OCI-LY1 (cell line): Measurements from ENCODE around the gene PERCC1.

Source experiments
- H2AFZ ChIP-seq: fragments of 200-600 bp; sonication (generic), shearing (Covaris generic); 2 replicates; pipeline ENCODE4 v1.6.0; 2014; ENCODE audit warnings: antibody characterized with exemption, mild to moderate bottlenecking, low read length
- H3F3A ChIP-seq: fragments of 200-600 bp; sonication (generic), shearing (Covaris generic); 2 replicates; pipeline ENCODE4 v1.6.0; 2014; ENCODE audit warnings: mild to moderate bottlenecking, antibody characterized with exemption, low read length, moderate library complexity; ENCODE audit not compliant: insufficient read depth
- H3K27ac ChIP-seq: fragments of 200-600 bp; sonication (generic); 2 replicates; pipeline ENCODE4 v1.5.1; 2014; ENCODE audit warnings: low read length, mixed run types, mild to moderate bottlenecking, low read depth; ENCODE audit not compliant: poor library complexity, severe bottlenecking
- H3K27me3 ChIP-seq: fragments of 200-600 bp; sonication (generic); 2 replicates; pipeline ENCODE4 v1.6.0; 2014; ENCODE audit warnings: antibody characterized with exemption, mild to moderate bottlenecking, low read length, moderate library complexity; ENCODE audit not compliant: insufficient read depth
- H3K36me3 ChIP-seq: fragments of 200-600 bp; sonication (generic); 2 replicates; pipeline ENCODE4 v1.6.1; 2014; ENCODE audit warnings: mild to moderate bottlenecking, antibody characterized with exemption, low read length, moderate library complexity, mixed read lengths; ENCODE audit not compliant: insufficient read depth
- H3K4me1 ChIP-seq: fragments of 200-600 bp; sonication (generic); 2 replicates; pipeline ENCODE4 v1.5.1; 2014; ENCODE audit warnings: mild to moderate bottlenecking, low read length, moderate library complexity; ENCODE audit not compliant: insufficient read depth, severe bottlenecking
- H3K4me2 ChIP-seq: fragments of 200-600 bp; sonication (generic), shearing (Covaris generic); 2 replicates; pipeline ENCODE4 v1.6.1; 2014; ENCODE audit warnings: low read length
- H3K4me3 ChIP-seq: fragments of 200-600 bp; sonication (generic); 2 replicates; pipeline ENCODE4 v1.5.1; 2014; ENCODE audit warnings: low read length, low read depth, mild to moderate bottlenecking, mixed read lengths; ENCODE audit not compliant: poor library complexity, severe bottlenecking
- H3K79me2 ChIP-seq: fragments of 200-600 bp; shearing (Covaris generic); 2 replicates; pipeline ENCODE4 v1.6.1; 2016; ENCODE audit warnings: mixed run types, low read length, mixed read lengths; ENCODE audit not compliant: insufficient read depth
- H3K9ac ChIP-seq: fragments of 200-600 bp; sonication (generic), shearing (Covaris generic); 2 replicates; pipeline ENCODE4 v1.6.1; 2014; ENCODE audit warnings: mild to moderate bottlenecking, low read length, mixed read lengths
- H3K9me2 ChIP-seq: fragments of 200-600 bp; sonication (generic), shearing (Covaris generic); 2 replicates; pipeline ENCODE4 v1.6.1; 2014; ENCODE audit warnings: low read depth, mild to moderate bottlenecking, low read length, mixed read lengths
- H3K9me3 ChIP-seq: fragments of 200-600 bp; shearing (Covaris generic); 2 replicates; pipeline ENCODE4 v1.6.1; 2014; ENCODE audit warnings: low read length, mixed read lengths
- H4K20me1 ChIP-seq: fragments of 200-600 bp; sonication (generic), shearing (Covaris generic); 2 replicates; pipeline ENCODE4 v1.6.0; 2016; ENCODE audit warnings: mild to moderate bottlenecking, low read length; ENCODE audit not compliant: insufficient read depth
- CTCF ChIP-seq: fragments of 200-600 bp; sonication (generic), shearing (Covaris generic); IDR thresholded peaks from 2 replicates; pipeline ENCODE4 v1.5.1; 2017; ENCODE audit warnings: mild to moderate bottlenecking, antibody characterized with exemption, low read length, moderate library complexity, mixed read lengths
- EZH2 ChIP-seq: fragments of 200-600 bp; sonication (generic), shearing (Covaris generic); IDR thresholded peaks from 2 replicates; pipeline ENCODE4 v1.8.0; 2017; ENCODE audit warnings: borderline replicate concordance, mixed run types, mild to moderate bottlenecking, antibody characterized with exemption, low read length, moderate library complexity, mixed read lengths

The PERCC1 gene

DNA sequence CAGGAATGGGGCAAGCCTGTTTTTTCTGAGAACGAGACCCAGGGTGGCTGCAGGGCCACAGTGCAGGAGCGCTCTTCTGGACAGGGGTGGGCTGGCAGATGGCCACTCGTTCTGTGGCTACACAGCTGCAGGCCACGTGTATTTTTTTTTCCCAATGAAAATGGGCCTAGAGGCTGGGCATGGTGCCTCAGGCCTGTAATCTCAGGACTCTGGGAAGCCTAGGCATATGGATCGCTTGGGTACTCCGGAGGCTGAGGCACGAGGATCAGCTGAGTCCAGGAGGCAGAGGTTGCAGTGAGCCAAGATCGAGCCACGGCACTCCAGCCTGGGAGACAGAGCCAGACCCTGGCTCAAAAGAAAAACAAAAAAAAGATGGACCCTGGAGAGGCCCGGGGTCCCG, 23.1 kb upstream of the PERCC1 start:
- Histone ChIP-seq H3K4me2 (peak overlapping the region; percentile 85), H3K9me2 (no peaks in the 10 kb centered on the region), H3K4me3 (peak overlapping the region; percentile 64), H3K36me3 (peaks cover 16% of the 10 kb centered on the region), H2AFZ (no peak overlapping the region), H3F3A (no peaks in the 10 kb centered on the region), H3K27me3 (no peaks in the 10 kb centered on the region), H3K9me3 (no peaks in the 10 kb centered on the region), H3K27ac (no peak overlapping the region), H4K20me1 (no peaks in the 10 kb centered on the region), H3K4me1 (peaks cover 9% of the 10 kb centered on the region), H3K79me2 (no peaks in the 10 kb centered on the region), H3K9ac (no peak overlapping the region)
- TF ChIP-seq CTCF = no peak
- no peak for TF ChIP-seq EZH2

- peak overlapping the region; percentile 44; the same call in 1 of the 2 replicates for H3K9ac ChIP-seq
- H3K9me2 ChIP-seq = no peaks in the 10 kb centered on the region
- H3K4me1 ChIP-seq = peaks cover 10% of the 10 kb centered on the region
- no peaks in the 10 kb centered on the region for H4K20me1 ChIP-seq
- H3K4me2 ChIP-seq = peak overlapping the region; percentile 85
- peak overlapping the region; percentile 64 for H3K4me3 ChIP-seq
- peaks cover 18% of the 10 kb centered on the region for H3K36me3 ChIP-seq
- no peaks in the 10 kb centered on the region for H3K27me3 ChIP-seq
- H3K9me3 ChIP-seq = no peaks in the 10 kb centered on the region
- TF ChIP-seq EZH2 = no peak
- no peak for TF ChIP-seq CTCF
- H2AFZ ChIP-seq = no peak overlapping the region
- H3K79me2 ChIP-seq = no peaks in the 10 kb centered on the region
- H3F3A ChIP-seq = no peaks in the 10 kb centered on the region
- H3K27ac ChIP-seq = no peak overlapping the region
These were observed 22.6 kb upstream of the PERCC1 start for GRCh38 chr16:1408171-1408837.

GRCh38 chr16:1412847-1413246, 18.0 kb upstream of the PERCC1 start:
- H3K4me3 ChIP-seq = no peak overlapping the region
- no peaks in the 10 kb centered on the region for H3K9me2 ChIP-seq
- H3K79me2 ChIP-seq = no peaks in the 10 kb centered on the region
- TF ChIP-seq CTCF (no peak), EZH2 (no peak)
- H3K36me3 ChIP-seq = peaks cover 17% of the 10 kb centered on the region
- H3K9me3 ChIP-seq = no peaks in the 10 kb centered on the region
- peaks cover 6% of the 10 kb centered on the region for H3F3A ChIP-seq
- no peaks in the 10 kb centered on the region for H4K20me1 ChIP-seq
- H3K4me1 ChIP-seq = peaks cover 11% of the 10 kb centered on the region
- H2AFZ ChIP-seq = no peak overlapping the region
- H3K9ac ChIP-seq = no peak overlapping the region
- H3K27me3 ChIP-seq = no peaks in the 10 kb centered on the region
- H3K4me2 ChIP-seq = no peak overlapping the region
- no peak overlapping the region for H3K27ac ChIP-seq
